Middle frontal gyrus (tissue), 1 donor: ENCODE data around the gene ANKRD30B.
"Not testable (repeated sequence)": the region's sequence is repeated elsewhere in the genome, so short reads cannot be mapped to it uniquely, and the experiment has no call there.

Experiments
- DNase-seq: peaks from one replicate; pipeline ENCODE4 v3.0.0-alpha.2; 2015; ENCODE audit warnings: low spot score; ENCODE audit errors: extremely low spot score

ANKRD30B gene, protein sequence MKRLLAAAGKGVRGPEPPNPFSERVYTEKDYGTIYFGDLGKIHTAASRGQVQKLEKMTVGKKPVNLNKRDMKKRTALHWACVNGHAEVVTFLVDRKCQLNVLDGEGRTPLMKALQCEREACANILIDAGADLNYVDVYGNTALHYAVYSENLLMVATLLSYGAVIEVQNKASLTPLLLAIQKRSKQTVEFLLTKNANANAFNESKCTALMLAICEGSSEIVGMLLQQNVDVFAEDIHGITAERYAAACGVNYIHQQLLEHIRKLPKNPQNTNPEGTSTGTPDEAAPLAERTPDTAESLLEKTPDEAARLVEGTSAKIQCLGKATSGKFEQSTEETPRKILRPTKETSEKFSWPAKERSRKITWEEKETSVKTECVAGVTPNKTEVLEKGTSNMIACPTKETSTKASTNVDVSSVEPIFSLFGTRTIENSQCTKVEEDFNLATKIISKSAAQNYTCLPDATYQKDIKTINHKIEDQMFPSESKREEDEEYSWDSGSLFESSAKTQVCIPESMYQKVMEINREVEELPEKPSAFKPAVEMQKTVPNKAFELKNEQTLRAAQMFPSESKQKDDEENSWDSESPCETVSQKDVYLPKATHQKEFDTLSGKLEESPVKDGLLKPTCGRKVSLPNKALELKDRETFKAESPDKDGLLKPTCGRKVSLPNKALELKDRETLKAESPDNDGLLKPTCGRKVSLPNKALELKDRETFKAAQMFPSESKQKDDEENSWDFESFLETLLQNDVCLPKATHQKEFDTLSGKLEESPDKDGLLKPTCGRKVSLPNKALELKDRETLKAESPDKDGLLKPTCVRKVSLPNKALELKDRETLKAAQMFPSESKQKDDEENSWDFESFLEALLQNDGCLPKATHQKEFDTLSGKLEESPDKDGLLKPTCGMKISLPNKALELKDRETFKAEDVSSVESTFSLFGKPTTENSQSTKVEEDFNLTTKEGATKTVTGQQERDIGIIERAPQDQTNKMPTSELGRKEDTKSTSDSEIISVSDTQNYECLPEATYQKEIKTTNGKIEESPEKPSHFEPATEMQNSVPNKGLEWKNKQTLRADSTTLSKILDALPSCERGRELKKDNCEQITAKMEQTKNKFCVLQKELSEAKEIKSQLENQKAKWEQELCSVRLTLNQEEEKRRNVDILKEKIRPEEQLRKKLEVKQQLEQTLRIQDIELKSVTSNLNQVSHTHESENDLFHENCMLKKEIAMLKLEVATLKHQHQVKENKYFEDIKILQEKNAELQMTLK (N-terminal part only)

DNA sequence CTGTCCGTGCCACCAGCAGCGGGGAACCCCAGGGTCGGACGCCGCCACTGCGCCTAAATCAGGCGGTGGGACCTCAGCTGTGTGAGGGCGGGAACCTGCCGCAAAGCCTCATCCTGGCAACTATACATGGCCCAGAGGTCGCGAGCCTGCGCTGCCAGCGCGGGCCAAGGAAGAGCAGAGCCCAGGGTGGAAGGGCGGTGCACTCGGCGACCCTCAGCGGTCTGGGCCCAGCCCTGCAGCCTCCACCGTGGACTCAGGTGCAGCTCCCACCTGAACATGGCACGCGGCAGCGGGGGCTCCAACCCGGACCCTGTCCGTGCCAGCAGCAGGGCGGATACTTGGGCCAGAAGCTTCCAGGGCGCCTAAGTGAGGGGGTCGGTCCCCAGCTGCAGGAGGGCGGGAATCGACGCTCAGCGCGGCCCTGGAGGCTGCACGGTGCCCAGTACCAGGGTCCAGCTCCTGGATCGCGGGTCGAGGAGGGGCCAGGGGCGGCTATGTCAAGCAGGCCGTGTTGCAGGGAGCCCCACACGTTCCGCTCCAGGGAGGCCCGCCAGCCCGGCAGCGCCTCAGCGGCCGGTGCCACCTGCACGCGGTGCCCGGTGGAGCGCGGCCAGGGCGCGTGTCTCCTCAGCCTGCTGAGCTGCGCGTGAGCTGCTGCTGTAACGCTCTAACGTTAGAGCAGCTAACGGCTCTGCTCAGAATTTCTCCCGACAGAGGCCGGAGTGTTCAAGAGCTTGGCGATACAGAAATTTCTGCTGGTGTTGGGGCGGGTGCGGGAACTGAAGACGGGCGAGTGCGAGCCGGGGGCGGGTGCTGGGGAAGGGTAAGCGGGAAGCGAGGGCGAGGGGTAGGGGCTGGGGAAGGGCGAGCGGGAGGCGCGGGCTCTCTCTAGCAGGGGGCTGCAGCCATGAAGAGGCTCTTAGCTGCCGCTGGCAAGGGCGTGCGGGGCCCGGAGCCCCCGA, at the start of gene ANKRD30B:
ANKRD30B (plus strand) TSS at position 660 of the 962 bp plus-strand sequence; CDS start at position 908, 248 bp downstream.
- DNase-seq: no peak

DNA sequence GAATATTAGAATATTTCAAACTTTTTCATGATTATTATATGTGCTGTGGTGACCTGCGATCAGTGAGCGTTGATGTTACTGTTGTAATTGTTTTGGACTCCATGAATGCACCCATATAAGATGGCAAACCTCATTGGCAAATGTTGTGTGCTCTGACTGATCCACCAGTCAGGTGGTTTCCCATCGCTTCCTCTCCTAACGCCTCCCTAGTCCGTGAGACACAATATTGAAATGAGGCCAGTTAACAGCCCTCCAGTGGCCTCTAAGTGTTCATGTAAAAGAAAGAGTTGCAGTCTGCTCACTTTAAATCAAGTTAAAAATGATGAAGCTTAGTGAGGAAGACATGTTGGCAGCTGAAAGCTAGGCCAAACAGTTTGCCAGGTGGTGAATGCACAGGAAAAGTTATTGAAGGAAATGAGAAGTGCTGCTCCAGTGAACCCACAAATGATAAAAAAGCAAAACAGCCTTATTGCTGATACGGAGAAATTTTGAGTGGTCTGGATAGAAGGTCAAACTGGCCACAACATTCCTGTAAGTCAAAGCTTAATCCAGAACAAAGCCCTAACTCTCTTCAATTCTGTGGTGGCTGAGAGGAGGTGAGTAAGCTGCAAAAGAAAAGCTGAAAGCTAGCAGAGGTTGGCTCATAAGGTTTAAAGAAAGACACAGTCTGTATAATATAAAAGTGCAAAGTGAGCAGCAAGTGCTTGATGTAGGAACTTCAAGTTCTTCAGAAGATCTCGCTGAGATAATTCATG, 46.5 kb upstream of the ANKRD30B start:
- DNase-seq: not testable (repeated sequence)

DNA sequence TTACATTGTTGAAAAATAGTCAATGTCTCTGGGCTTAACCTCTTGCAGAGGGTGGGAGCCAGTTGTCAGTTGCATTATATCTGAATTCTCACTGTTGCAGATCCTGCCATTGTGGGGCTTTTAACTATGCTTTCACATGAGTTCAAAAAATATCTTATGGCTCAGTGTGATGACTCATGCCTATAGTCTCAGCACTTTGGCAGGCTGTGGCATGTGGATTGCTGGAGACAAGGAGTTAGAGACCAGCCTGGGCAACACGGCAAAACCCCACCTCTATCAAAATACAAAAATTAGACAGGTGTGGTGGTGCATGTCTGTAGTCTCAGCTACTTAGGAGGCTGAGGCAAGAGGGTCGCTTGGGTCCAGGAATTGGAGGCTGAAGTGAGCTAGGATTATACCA, 38.2 kb upstream of the ANKRD30B start:
- DNase-seq: not testable (repeated sequence)

DNA sequence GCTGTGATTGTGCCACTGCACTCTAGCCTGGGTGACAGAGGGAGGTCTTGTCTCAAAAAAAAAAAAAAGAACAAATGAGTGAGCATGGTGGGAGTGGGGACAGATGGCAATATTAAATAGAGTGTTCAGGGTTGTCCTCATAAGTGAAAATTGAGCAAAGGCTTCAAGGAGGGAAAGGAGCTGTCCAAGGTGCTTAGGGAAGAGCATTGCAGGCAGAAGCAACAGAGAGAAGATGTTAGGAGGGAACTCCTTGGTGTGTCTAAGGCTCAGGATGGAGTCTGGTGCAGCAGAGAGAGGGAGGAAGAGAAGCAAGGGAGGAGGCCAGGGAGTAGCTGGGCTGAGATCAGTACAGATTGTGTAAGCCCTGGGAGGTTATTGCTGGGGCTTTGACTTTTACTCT, 26.4 kb upstream of the ANKRD30B start:
- DNase-seq: not testable (repeated sequence)

DNA sequence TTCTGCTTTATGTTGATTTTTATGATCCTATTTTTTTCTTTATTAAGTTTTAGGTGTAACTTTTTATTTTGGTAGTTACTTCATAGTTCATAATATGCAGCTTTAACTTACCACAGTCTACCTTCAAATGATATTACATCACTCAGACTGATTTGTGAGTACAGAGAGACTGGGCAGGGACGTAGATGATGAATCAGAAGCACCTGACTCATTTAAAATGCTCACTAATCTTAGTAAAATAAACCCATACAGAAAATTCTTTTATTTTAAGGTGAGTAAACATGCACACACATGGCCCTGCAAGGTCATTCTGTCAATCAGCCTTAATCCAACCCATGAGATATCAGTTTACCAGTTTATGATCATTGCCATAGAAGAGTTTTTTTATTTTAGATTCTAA, 8.9 kb upstream of the ANKRD30B start:
- DNase-seq: not testable (repeated sequence)

DNA sequence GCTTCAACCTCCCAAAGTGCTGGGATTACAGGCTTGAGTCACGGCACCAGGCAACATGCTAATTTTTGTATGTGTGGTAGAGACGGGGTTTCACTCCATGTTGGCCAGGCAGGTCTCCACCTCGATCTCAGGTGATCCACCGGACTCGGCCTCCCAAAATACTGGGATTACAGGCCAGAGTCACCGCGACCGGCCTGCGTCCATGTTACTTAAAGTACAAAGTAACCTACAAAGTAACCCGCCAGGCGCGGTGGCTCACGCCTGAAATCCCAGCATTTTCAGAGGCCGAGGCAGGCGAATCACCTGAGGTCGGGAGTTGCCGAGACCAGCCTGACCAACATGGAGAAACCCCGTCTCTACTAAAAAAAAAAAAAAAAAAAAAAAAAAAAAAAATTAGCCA, 1.1 kb upstream of the ANKRD30B start:
- no peak for DNase-seq

DNA sequence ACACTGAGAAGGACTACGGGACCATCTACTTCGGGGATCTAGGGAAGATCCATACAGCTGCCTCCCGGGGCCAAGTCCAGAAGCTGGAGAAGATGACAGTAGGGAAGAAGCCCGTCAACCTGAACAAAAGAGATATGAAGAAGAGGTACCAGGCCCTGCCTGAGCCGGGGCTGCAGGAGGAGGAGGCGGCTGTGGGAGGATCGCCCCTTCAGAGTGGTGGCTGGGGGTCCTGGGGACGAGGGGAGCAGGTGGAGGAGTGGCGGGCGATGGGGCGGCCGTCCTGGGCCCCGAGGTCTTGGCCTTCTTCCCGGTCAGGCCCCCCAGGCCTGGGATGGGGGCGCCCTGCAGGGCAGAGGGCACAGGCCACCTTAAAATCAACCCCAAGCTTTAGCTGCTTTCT, 524 bp downstream of the ANKRD30B start:
- DNase-seq: no peak

DNA sequence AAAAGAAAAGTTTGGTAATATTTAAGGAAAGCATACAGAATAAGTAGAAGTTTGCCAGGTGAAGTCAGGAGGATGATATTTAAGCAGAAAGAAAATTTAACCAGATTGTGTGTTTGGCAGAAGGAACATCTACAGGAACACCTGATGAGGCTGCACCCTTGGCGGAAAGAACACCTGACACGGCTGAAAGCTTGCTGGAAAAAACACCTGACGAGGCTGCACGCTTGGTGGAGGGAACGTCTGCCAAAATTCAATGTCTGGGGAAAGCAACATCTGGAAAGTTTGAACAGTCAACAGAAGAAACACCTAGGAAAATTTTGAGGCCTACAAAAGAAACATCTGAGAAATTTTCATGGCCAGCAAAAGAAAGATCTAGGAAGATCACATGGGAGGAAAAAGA, 15.6 kb downstream of the ANKRD30B start:
- not testable (repeated sequence) for DNase-seq

DNA sequence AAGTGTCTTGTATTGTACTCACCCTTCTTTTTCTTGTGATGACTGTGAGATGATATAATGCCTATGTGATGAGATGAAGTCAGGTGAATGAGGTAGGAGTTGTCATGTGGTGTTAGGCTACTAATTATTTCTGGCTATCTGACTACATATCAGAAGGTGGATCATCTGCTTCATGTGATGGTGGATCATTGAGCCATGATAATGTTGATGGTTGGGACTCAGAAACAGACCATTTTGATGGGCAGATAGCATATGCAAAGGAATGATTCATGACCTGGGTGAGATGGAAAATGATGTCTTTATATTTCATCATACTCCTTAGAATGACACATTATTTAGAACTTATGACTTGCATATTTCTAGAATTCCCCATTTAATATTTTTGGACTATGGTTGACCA, 19.5 kb downstream of the ANKRD30B start:
- DNase-seq: no peak

DNA sequence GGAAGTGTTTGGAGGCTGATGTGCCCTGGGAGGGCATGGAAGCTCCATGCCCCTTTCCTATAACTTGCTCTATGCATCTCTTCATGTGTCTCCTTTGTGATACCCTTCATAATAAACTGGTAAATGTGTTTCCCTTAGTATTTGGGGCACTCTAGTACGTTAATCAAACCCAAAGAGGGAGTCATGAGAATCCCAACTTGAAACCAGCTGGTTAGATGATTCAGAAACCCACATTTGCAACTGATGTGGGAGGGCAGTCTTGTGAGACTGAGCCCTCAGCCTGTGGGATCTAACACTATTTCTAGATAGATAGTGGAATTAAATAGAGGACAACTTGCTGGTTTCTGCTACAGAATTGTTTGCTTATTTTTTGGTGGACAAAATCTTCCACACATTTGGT, 20.3 kb downstream of the ANKRD30B start:
- DNase-seq: no peak

DNA sequence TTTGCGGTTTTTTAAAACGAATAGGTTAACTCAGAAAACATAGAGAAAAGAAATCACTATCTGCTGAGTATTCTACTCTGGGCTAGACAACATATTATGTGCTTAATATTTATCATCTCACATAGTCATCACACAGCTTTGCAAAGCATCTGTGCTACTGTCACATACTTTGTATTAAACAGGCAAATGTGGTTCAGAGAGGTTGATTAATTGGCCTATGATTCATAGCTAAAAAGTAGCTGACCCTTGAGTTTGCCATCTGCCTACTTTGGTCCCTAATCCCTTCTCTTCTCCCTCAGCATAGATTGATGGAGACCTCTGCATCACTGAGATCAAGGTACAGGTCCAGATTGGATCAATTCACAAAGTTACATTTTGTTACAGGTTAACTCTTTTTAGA, 21.4 kb downstream of the ANKRD30B start:
- DNase-seq: no peak

DNA sequence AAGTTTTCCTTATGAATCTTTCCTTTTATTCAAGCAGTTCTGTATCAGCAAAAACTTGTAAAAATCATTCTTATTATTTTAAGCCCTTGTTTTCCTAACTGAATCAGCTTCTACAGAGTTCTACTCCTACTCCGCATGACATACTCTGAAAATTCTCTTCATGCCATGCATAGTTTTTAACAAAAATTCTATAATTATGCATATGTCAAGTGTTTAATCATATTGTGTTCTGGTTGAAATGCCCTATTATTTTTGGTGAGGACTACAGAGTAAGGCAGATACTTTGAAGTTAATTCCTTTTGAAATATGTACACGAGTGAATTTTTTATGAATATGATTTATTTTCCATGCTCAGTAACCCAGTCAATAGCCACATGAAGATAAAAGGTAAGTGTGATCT, 28.8 kb downstream of the ANKRD30B start:
- no peak for DNase-seq

DNA sequence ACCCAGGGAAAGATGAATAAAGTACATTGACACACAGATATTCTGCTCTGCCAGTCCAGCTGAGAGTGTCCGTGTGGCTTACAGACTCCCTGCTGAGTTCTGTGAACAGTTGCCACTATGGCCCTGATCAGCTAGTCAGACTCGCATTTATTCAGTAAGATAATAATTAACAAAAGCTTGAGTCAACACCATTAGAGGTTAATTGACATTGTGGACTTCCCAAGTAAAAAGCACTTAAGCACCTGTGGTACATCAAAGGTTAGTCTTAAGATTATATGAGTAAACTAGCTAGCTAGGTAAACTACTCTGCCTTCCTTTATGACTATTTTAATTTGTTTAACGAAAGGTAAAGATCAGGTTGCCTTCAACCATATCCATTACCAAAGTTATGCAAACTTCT, 33.7 kb downstream of the ANKRD30B start:
- DNase-seq: no peak

DNA sequence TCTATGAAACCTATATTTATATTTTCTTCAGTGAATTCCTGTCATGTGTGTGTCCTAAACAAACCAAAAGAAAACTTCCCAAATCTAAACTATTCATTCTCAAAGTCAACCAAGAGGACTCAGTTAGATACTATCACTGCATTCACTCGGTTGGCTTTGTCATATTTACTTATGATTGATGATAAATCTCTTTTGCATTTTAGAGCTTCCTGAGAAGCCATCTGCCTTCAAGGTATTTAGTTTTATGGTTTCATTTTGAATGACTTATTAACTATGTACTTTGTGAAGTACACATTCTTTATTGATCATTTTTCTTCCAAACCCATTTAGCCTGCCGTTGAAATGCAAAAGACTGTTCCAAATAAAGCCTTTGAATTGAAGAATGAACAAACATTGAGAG, 36.2 kb downstream of the ANKRD30B start:
- DNase-seq: no peak

DNA sequence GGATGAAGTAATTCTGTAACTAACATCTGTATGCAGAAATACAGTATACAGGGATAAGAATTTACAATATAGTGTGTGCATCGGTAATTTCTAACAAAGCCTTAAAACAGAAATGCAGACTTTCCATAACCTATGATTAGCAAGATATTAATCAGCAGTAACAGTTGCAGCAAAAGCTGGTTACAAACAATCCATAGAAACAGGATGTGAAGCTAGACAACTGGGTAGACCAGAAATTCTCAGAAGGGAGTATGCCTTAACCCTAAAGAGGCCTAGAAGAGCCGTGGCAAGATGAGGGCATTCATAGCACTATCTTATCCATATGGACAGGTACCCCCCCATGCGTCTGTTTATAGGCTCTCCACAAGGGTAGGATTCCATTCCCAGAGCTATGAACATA, 48.9 kb downstream of the ANKRD30B start:
- not testable (repeated sequence) for DNase-seq

DNA sequence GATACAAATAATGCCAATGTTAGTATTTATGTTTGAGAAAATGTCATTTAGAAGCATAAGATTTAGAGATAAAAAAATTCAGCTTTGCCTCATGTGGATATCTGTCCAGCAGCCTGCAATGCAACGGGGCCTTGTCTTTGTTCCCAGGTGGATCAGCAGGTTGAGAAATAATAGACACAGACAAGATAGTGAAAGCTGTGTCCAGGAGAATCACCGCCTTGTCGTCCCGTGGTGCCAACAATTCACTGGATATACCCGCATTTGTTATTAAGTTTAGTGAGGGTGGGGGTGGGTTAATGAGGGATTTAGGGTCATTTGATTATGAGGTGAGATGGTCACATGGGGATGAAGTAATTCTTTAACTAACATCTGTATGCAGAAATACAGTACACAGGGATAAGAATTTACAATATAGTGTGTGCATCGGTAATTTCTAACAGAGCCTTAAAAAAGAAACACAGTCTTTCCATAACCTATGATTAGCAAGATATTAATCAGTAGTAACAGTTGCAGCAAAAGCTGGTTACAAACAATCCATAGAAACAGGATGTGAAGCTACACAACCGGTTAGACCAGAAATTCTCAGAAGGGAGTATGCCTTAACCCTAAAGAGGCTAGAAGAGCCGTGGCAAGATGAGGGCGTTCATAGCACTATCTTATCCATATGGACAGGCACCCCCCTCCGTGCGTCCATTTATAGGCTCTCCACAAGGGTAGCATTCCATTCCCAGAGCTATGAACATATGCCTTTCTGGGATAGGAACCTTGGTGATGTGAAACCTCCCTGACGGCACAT, 50.2 kb downstream of the ANKRD30B start:
- not testable (repeated sequence) for DNase-seq

DNA sequence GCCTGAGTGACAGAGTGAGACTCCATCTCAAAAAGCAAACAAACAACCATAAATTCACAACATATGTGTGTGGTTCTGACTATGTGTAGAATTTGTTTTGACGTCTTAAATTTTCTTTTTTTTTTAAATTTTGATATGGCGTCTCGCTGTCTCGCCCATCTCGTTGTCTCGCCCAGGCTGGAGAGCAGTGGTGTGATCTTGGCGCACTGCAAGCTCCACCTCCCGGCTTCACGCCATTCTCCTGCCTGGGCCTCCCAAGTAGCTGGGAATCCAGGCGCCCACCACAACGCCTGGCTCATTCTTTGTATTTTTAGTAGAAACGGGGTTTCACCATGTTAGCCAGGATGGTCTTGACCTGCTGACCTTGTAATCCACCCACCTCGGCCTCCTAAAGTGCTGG, 63.1 kb downstream of the ANKRD30B start:
- not testable (repeated sequence) for DNase-seq

DNA sequence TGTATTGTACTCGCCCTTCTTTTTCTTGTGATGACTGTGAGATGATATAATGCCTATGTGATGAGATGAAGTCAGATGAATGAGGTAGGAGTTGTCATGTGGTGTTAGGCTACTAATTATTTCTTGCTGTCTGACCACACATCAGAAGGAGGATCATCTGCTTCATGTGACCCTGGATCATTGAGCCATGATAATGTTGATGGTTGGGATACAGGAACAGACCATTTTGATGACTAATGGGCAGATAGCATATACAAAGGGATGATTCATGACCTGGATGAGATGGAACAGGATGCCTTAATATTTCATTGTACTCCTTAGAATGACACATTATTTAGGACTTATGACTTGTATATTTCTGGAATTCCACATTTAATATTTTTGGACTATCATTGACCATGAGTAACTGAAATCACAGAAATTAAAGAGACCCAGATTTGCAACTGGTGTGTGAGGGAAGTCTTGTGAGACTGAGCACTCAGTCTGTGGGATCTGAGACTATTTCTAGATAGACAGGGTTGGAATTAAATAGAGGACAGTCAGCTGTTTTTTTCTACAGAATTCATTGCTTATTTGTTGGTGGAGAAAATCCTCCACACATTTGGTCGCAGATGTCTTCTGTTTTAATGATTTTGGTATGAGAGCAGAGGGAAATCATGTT, 79.1 kb downstream of the ANKRD30B start:
- not testable (repeated sequence) for DNase-seq
